Upper lobe of left lung (tissue), 6 donors: Measurements from ENCODE around the gene DGCR8. TPM values are rescaled to one million over a fixed set of nuclear protein-coding genes. Genes with fewer than 3 reads are reported as not detected.

Experiments used
- ATAC-seq, 2 donors: fragments of 200-7000 bp; cut with Tn5 transposase; one replicate each; pipeline ENCODE4 v1.9.1; 2022; ENCODE audit warnings: mild to moderate bottlenecking in 2 of 2, moderate library complexity in 2 of 2; ENCODE audit not compliant: low FRiP score in 2 of 2
- DNase-seq, 2 donors: peaks; one replicate each; pipeline ENCODE4 v3.0.0-alpha.2; 2019 to 2020
- H3K27ac ChIP-seq, 4 donors: fragments of 200-600 bp; sonication (generic); one replicate each; pipeline ENCODE4 v1.5.1; 2016 to 2019
- H3K27me3 ChIP-seq, 4 donors: fragments of 200-600 bp; sonication (generic); one replicate each; pipeline ENCODE4 v1.5.1; 2017 to 2019
- H3K36me3 ChIP-seq, 4 donors: fragments of 200-600 bp; sonication (generic); one replicate each; pipeline ENCODE4 v1.5.1; 2016 to 2019
- H3K4me1 ChIP-seq, 4 donors: fragments of 200-600 bp; sonication (generic); one replicate each; pipeline ENCODE4 v1.5.1; 2018 to 2019
- H3K4me3 ChIP-seq, 4 donors: fragments of 200-600 bp; sonication (generic); one replicate each; pipeline ENCODE4 v1.5.1; 2017 to 2019; ENCODE audit warnings: mild to moderate bottlenecking in 2 of 4, moderate library complexity in 1 of 4
- H3K9me3 ChIP-seq, 4 donors: fragments of 200-600 bp; sonication (generic); one replicate each; pipeline ENCODE4 v1.5.1; 2018 to 2019
- CTCF ChIP-seq, 6 experiments: fragments of 450-650 bp in 4 of 6; fragments of 200-600 bp in 2 of 6; sonication (generic) in 2 of 6; IDR thresholded peaks; one replicate each; pipeline ENCODE4 v1.5.1; 2016 to 2019; ENCODE audit warnings: antibody characterized with exemption in 6 of 6
- EP300 ChIP-seq, 4 donors: sonication (generic); formaldehyde crosslinking; IDR thresholded peaks; one replicate each; pipeline ENCODE4 v1.5.1; 2017; ENCODE audit warnings: antibody characterized with exemption in 4 of 4, control low read depth in 2 of 4
- POLR2A ChIP-seq, 4 donors: fragments of 450-650 bp; IDR thresholded peaks; one replicate each; pipeline ENCODE4 v1.5.1; 2016 to 2017; ENCODE audit warnings: antibody characterized with exemption in 4 of 4, mild to moderate bottlenecking in 2 of 4
- POLR2AphosphoS5 ChIP-seq, 2 donors: sonication (generic); formaldehyde crosslinking; IDR thresholded peaks; one replicate each; pipeline ENCODE4 v1.5.1; 2017; ENCODE audit warnings: antibody characterized with exemption in 2 of 2
- WGBS, 2 donors: methylation state at CpG; one replicate each; pipeline ENCODE4 v1.1.5; 2017 to 2018; 5-methylcytosine and 5-hydroxymethylcytosine counted together
- total RNA-seq, 6 donors: library from RNA; depleted of rRNA in 4 of 6; stranded (reverse); fragments of >200 nt in 4 of 6; gene quantifications; one replicate each; pipeline versions ENCODE4 v1.1.0 to v1.2.1, GENCODE V29; 2016 to 2021
- donor health status: DM: no; HTN: no; CAD: no; lungs with moderate emphysema.
- donor health status: DM: no; HTN: yes; CAD: no; lungs with severe emphysema.

Gene DGCR8
- total RNA-seq, 6 donors from 2014 or later: 27.7 to 95.3 (median 33.1) TPM

DNA sequence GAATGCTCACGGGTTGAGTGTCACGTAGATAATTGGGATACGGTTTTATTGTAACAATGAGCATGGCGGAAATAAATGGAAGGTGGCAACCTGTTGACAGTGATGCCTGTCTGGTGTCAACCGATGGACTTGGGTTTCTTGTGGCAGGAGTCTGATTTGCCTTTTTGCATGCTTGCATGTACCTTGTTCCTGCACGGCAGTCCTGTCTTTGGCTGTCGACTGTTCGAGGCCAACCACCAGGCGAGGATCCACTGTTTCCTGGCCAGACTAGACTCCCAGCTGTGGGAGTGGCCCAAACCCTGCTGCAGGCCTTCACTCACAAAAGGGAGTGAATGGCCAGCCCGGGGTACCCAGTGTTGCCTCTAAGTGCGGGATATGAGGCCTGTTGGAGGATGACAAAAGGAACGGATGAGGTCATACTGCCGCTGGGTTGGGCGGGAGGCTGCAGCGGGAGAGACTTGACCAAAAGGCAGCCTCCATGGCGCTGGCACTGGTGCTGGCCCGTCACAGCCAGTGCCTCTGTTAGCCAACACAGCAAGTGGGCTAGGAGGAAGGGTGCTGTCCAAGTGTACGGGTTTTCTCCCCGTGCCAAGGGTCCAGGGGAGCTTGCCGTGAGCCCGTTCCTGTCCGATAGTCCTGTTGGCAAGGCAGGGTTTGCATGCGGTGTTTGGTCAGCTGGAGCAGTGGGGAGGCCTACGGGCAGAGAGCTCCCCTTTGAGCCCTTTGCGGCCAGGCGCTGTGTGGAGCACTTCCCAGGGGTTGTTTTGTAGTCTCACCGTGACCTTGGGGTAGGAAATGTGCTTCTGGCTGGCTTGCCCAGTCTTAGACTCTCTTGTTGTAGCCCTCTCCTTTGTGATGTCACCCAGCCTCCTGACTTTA, 974 bp downstream of the DGCR8 start:
- WGBS, 2 donors: 27 to 31% methylated on average over 16 to 27 of the region's 27 CpGs
- DNase-seq (peak in 1 of 2 donors; percentile 32), ATAC-seq (peak in 1 of 2 donors; percentile 21)

GRCh38 chr22:20083157-20083890, 3.3 kb downstream of the DGCR8 start:
- peaks cover 39 to 53% (median 49%) of the 10 kb centered on the region in 4 donors for H3K4me1 ChIP-seq
- H3K4me3 ChIP-seq: no peak overlapping the region
- peak overlapping the region in 1 of 4 donors; percentile 8 for H3K27ac ChIP-seq
- no peak for ATAC-seq
- 87 to 88% methylated on average over 10 of the region's 10 CpGs for WGBS, 2 donors
- DNase-seq: no peak
- no peaks in the 10 kb centered on the region for H3K27me3 ChIP-seq
- TF ChIP-seq EP300 (IDR thresholded peaks at IDR 0.05) (no peak), POLR2A (IDR thresholded peaks at IDR 0.05) (no peak), CTCF (IDR thresholded peaks at IDR 0.05) (no peak), POLR2AphosphoS5 (IDR thresholded peaks at IDR 0.05) (no peak)
- H3K9me3 ChIP-seq: no peaks in the 10 kb centered on the region
- peaks cover 21 to 29% (median 28%) of the 10 kb centered on the region in 4 donors for H3K36me3 ChIP-seq

More for the DNA sequence above, 974 bp downstream of the DGCR8 start:
- Histone ChIP-seq H3K4me3 (peak overlapping the region; percentile 50 to 98 (median 83)), H3K27ac (peak overlapping the region; percentile 81 to 91 (median 90)), H3K9me3 (no peaks in the 10 kb centered on the region), H3K36me3 (peaks cover 4 to 6% (median 5%) of the 10 kb centered on the region in 4 donors), H3K4me1 (peaks cover 39 to 53% (median 49%) of the 10 kb centered on the region in 4 donors), H3K27me3 (no peaks in the 10 kb centered on the region)
- TF ChIP-seq POLR2AphosphoS5 (IDR thresholded peaks at IDR 0.05) (no peak), EP300 (IDR thresholded peaks at IDR 0.05) (no peak), POLR2A (IDR thresholded peaks at IDR 0.05) (no peak), CTCF (IDR thresholded peaks at IDR 0.05) (no peak)

DNA sequence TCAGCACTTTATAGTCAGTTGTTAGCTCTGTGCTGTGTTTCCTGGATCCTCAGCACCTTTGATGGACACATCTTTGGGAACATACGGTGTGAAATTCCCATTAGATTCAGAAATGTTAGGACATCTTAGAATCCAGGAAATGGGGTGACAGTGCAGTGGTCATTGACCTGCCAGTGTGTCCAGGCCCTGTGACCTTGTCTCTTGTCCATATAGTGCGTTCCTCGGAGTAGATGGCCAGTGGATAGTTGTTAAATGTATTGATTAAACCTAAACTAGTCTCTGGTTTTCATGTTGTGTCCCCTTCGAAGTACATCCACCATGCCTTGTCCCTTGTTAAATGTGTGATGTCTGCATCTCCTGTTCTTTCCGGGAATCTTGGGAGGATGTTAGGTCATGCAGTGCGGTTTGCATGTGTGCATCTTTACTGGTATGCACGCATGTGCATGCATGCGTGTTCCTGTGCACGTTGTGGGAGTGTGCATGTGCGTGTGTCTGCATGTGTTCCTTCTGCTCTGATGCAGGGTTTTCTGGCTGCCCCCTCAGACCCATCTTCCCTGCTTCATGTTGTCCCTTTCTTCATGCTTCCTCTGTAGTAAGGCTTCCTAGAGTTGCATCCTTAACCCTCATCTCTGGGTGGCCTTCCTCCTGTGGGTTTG, 4.0 kb downstream of the DGCR8 start:
- DNase-seq (no peak), ATAC-seq (no peak)
- Histone ChIP-seq H3K4me3 (no peak overlapping the region), H3K9me3 (no peaks in the 10 kb centered on the region), H3K27me3 (no peaks in the 10 kb centered on the region), H3K27ac (peak overlapping the region in 1 of 4 donors; percentile 8), H3K36me3 (peaks cover 21 to 36% (median 34%) of the 10 kb centered on the region in 4 donors), H3K4me1 (peaks cover 39 to 52% (median 48%) of the 10 kb centered on the region in 4 donors)
- TF ChIP-seq EP300 (IDR thresholded peaks at IDR 0.05): no peak
- TF ChIP-seq POLR2AphosphoS5 (IDR thresholded peaks at IDR 0.05): no peak
- no peak for TF ChIP-seq CTCF (IDR thresholded peaks at IDR 0.05)
- WGBS, 2 donors: 78 to 85% methylated on average over 10 of the region's 10 CpGs

- TF ChIP-seq POLR2AphosphoS5 (IDR thresholded peaks at IDR 0.05) (no peak), CTCF (IDR thresholded peaks at IDR 0.05) (peak in 3 of 6 experiments; percentile 11 to 30 (median 16)), POLR2A (IDR thresholded peaks at IDR 0.05) (no peak), EP300 (IDR thresholded peaks at IDR 0.05) (no peak)
- DNase-seq (no peak), ATAC-seq (no peak)
- peak overlapping the region in 1 of 4 donors; percentile 7 for H3K27ac ChIP-seq
- no peaks in the 10 kb centered on the region for H3K9me3 ChIP-seq
- peaks cover 39 to 46% (median 43%) of the 10 kb centered on the region in 4 donors for H3K4me1 ChIP-seq
- 73 to 84% methylated on average over 17 to 23 of the region's 23 CpGs for WGBS, 2 donors
- peaks cover 28 to 44% (median 41%) of the 10 kb centered on the region in 4 donors for H3K36me3 ChIP-seq
- no peak overlapping the region for H3K4me3 ChIP-seq
- H3K27me3 ChIP-seq: no peaks in the 10 kb centered on the region
Observed at GRCh38 chr22:20084547-20085413, 4.7 kb downstream of the DGCR8 start.
